ENCODE results near the gene FREM1.

Gene FREM1

GRCh38 chr9:14881006-14881405 lies 29.2 kb downstream of the FREM1 start:
- DNase-seq (ENCODE audit: low read depth in 1 of 2, low spot score in 1 of 2) = no peak

- DNase-seq (ENCODE audit: low read depth in 1 of 2, low spot score in 1 of 2) = no peak
Observed at GRCh38 chr9:14870090-14870489, 40.1 kb downstream of the FREM1 start.

- no peak for DNase-seq (ENCODE audit: low read depth in 1 of 2, low spot score in 1 of 2)
Observed at GRCh38 chr9:14869671-14870070, 40.6 kb downstream of the FREM1 start.

GRCh38 chr9:14868772-14869583 lies 41.2 kb downstream of the FREM1 start:
- no peak for DNase-seq (ENCODE audit: low read depth in 1 of 2, low spot score in 1 of 2)

GRCh38 chr9:14868418-14868771 lies 41.8 kb downstream of the FREM1 start:
- DNase-seq (ENCODE audit: low read depth in 1 of 2, low spot score in 1 of 2) = no peak

- DNase-seq (ENCODE audit: low read depth in 1 of 2, low spot score in 1 of 2) = no peak
Observed at GRCh38 chr9:14866200-14866749, 44.0 kb downstream of the FREM1 start.

GRCh38 chr9:14864309-14864708 lies 45.9 kb downstream of the FREM1 start:
- no peak for DNase-seq (ENCODE audit: low read depth in 1 of 2, low spot score in 1 of 2)

- no peak for DNase-seq (ENCODE audit: low read depth in 1 of 2, low spot score in 1 of 2)
Observed at GRCh38 chr9:14863402-14863801, 46.8 kb downstream of the FREM1 start.

- no peak for DNase-seq (ENCODE audit: low read depth in 1 of 2, low spot score in 1 of 2)
Observed at GRCh38 chr9:14857449-14858305, 52.6 kb downstream of the FREM1 start.

- no peak for DNase-seq (ENCODE audit: low read depth in 1 of 2, low spot score in 1 of 2)
Observed at GRCh38 chr9:14849851-14850250, 60.4 kb downstream of the FREM1 start.

- DNase-seq (ENCODE audit: low read depth in 1 of 2, low spot score in 1 of 2) = no peak
Observed at GRCh38 chr9:14849296-14849695, 60.9 kb downstream of the FREM1 start.

GRCh38 chr9:14846871-14847311 lies 63.3 kb downstream of the FREM1 start:
- peak; percentile 15 to 31 for DNase-seq (ENCODE audit: low read depth in 1 of 2, low spot score in 1 of 2)

- no peak for DNase-seq (ENCODE audit: low read depth in 1 of 2, low spot score in 1 of 2)
Observed at GRCh38 chr9:14843163-14843562, 67.1 kb downstream of the FREM1 start.

- DNase-seq (ENCODE audit: low read depth in 1 of 2, low spot score in 1 of 2) = no peak
Observed at GRCh38 chr9:14842269-14842668, 68.0 kb downstream of the FREM1 start.

GRCh38 chr9:14838701-14839100 lies 71.5 kb downstream of the FREM1 start:
- DNase-seq (ENCODE audit: low read depth in 1 of 2, low spot score in 1 of 2) = no peak

- no peak for DNase-seq (ENCODE audit: low read depth in 1 of 2, low spot score in 1 of 2)
Observed at GRCh38 chr9:14836885-14837284, 73.3 kb downstream of the FREM1 start.

- DNase-seq (ENCODE audit: low read depth in 1 of 2, low spot score in 1 of 2) = no peak
Observed at GRCh38 chr9:14831661-14832060, 78.6 kb downstream of the FREM1 start.

- DNase-seq (ENCODE audit: low read depth in 1 of 2, low spot score in 1 of 2) = no peak
Observed at GRCh38 chr9:14831074-14831473, 79.2 kb downstream of the FREM1 start.

- DNase-seq (ENCODE audit: low read depth in 1 of 2, low spot score in 1 of 2) = no peak
Observed at GRCh38 chr9:14830057-14830456, 80.2 kb downstream of the FREM1 start.

GRCh38 chr9:14829204-14829603 lies 81.0 kb downstream of the FREM1 start:
- no peak for DNase-seq (ENCODE audit: low read depth in 1 of 2, low spot score in 1 of 2)

- DNase-seq (ENCODE audit: low read depth in 1 of 2, low spot score in 1 of 2) = no peak
Observed at GRCh38 chr9:14827805-14828204, 82.4 kb downstream of the FREM1 start.

GRCh38 chr9:14824481-14824880 lies 85.7 kb downstream of the FREM1 start:
- no peak for DNase-seq (ENCODE audit: low read depth in 1 of 2, low spot score in 1 of 2)
